ENCODE results near the gene ANKK1. TPM values are rescaled to one million over a fixed set of nuclear protein-coding genes. Genes with fewer than 3 reads are reported as not detected.
A peak's percentile ranks its signal among the peaks of the same experiment; 100 is the strongest.

ANKK1 gene
- total RNA-seq, 4 donors from 2014 or later: 3.2 to 5.6 (median 4.8) TPM

DNA sequence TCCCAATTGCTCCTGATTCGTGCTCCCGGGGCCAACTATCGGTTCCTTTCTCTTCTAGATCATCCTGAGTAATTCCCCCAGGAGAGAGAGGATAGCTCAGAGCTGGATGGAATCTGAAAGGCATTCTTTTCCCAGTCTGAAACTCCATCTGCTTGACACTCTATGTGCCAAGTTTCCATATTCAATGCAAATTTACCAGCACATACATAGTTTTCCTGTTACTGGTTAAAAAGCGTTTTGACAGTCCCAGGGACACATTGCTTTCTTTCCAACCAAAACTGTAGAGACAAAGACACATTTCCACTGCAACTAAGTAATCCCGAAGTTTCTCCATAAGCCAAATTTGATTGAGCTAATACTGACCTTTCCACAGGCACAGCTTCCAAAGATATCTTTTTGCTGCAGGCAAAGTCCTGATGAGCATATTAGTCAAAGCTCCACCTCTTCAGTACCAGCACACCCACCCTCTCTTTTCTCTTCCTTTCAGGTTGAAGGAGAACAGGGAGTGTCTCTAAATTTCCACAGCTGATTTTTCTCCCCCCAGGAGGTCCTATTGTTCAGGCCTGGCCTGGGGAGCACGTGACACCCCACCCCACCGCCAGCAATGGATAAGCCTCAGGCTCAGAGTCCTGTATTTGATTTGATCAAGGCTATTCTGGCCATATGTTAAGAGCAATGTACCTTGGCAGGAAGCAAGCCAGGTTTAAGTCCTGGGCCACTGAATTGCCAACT lies 9.7 kb upstream of the ANKK1 start:
- WGBS: 32% methylated on average over 7 of the region's 7 CpGs
- H3K4me3 ChIP-seq: no peak overlapping the region
- no peaks in the 10 kb centered on the region for H3K9me3 ChIP-seq
- no peaks in the 10 kb centered on the region for H3K36me3 ChIP-seq
- H3K27ac ChIP-seq: no peak overlapping the region
- H3K27me3 ChIP-seq: no peaks in the 10 kb centered on the region
- TF ChIP-seq, protein P1, sequence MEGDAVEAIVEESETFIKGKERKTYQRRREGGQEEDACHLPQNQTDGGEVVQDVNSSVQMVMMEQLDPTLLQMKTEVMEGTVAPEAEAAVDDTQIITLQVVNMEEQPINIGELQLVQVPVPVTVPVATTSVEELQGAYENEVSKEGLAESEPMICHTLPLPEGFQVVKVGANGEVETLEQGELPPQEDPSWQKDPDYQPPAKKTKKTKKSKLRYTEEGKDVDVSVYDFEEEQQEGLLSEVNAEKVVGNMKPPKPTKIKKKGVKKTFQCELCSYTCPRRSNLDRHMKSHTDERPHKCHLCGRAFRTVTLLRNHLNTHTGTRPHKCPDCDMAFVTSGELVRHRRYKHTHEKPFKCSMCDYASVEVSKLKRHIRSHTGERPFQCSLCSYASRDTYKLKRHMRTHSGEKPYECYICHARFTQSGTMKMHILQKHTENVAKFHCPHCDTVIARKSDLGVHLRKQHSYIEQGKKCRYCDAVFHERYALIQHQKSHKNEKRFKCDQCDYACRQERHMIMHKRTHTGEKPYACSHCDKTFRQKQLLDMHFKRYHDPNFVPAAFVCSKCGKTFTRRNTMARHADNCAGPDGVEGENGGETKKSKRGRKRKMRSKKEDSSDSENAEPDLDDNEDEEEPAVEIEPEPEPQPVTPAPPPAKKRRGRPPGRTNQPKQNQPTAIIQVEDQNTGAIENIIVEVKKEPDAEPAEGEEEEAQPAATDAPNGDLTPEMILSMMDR (IDR thresholded peaks at IDR 0.05): no peak
- no peak for TF ChIP-seq EP300 (IDR thresholded peaks at IDR 0.05)
- DNase-seq (ENCODE audit: low spot score in 2 of 2): no peak
- H3K4me1 ChIP-seq: peaks cover 9% of the 10 kb centered on the region

DNA sequence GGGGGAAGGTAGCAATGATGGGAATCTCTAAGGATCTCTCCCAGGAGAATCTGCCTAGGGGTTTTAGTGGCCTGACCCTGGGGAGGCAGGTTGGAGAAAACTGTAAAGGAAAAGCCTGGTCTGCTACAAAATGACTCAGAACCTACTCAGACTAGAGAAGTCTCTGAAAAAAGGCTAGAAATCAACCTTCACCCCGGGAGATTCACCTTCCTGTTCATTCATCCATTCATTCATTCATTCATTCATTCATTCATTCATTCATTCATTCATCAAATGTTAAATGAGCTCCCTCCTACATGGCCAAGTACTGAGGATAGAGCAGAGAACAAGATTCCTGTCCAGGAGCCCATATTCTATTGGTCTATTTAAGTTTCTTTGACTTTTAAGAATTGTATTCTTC lies 8.9 kb upstream of the ANKK1 start:
- no peak for TF ChIP-seq POLR2AphosphoS5 (IDR thresholded peaks at IDR 0.05)
- DNase-seq (ENCODE audit: low spot score in 2 of 2): no peak
- whole genome bisulfite sequencing: 81% methylated on average over 1 of the region's 1 CpG

DNA sequence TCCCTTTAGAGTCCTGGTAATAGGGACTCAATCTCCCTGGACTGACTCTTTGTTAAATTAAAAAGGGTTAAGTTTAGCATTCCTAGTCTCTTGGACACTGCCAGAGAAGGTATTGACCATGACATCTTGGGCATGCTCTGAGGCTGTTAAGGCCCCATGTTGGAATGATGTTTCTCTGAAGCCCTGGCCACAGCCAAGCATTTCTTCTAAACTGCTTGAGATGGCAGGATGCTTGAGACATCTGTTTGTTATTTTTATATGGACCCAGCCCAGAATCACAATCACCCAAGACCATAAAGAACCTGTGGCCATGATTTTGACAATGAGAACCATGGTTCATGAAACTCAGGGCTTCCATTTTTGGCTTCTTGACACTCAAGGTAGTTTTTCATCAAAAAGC lies 5.5 kb upstream of the ANKK1 start:
- no peak overlapping the region for H3K27ac ChIP-seq
- no peaks in the 10 kb centered on the region for H3K36me3 ChIP-seq
- no peak for TF ChIP-seq EP300 (IDR thresholded peaks at IDR 0.05)
- no peak for TF ChIP-seq POLR2AphosphoS5 (IDR thresholded peaks at IDR 0.05)
- no peak for TF ChIP-seq POLR2A (IDR thresholded peaks at IDR 0.05)
- TF ChIP-seq, protein P1 (IDR thresholded peaks at IDR 0.05): no peak
- peaks cover 18% of the 10 kb centered on the region for H3K4me1 ChIP-seq
- no peak overlapping the region for H3K4me3 ChIP-seq
- DNase-seq (ENCODE audit: low spot score in 2 of 2): no peak
- H3K9me3 ChIP-seq: no peaks in the 10 kb centered on the region
- H3K27me3 ChIP-seq: no peaks in the 10 kb centered on the region

More for the DNA sequence above, 8.9 kb upstream of the ANKK1 start:
- H3K9me3 ChIP-seq: no peaks in the 10 kb centered on the region
- H3K4me1 ChIP-seq: peaks cover 9% of the 10 kb centered on the region
- H3K27me3 ChIP-seq: no peaks in the 10 kb centered on the region
- H3K4me3 ChIP-seq: no peak overlapping the region
- H3K27ac ChIP-seq: no peak overlapping the region
- H3K36me3 ChIP-seq: no peaks in the 10 kb centered on the region

DNA sequence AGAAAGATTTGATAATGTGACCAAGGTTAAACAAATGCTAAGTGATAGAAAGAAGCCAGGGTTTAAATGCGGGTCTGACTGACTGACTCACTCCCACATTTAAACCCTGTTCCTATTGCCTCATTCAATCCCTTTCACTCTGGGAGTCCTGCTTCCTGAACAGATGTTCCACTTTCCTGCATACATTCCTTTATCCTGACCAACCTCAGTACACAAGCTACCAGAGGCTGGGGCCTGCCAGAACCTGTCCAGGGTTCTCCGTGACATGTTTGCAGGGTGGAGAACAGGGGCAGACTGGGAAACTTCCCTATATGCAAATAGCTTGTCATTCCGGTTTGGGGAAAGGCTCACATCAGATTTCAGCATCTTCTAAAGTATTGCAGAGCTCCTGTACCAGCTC lies 3.0 kb upstream of the ANKK1 start:
- H3K27me3 ChIP-seq: peaks cover 9% of the 10 kb centered on the region
- no peak overlapping the region for H3K4me3 ChIP-seq
- H3K36me3 ChIP-seq: no peaks in the 10 kb centered on the region
- peaks cover 19% of the 10 kb centered on the region for H3K4me1 ChIP-seq
- WGBS: 42% methylated on average over 3 of the region's 3 CpGs
- peak in 1 of 3 donors; percentile 56 for TF ChIP-seq POLR2AphosphoS5 (IDR thresholded peaks at IDR 0.05)
- no peak for TF ChIP-seq POLR2A (IDR thresholded peaks at IDR 0.05)
- TF ChIP-seq EP300 (IDR thresholded peaks at IDR 0.05): no peak
- H3K9me3 ChIP-seq: no peaks in the 10 kb centered on the region
- DNase-seq (ENCODE audit: low spot score in 2 of 2): no peak
- no peak overlapping the region for H3K27ac ChIP-seq

DNA sequence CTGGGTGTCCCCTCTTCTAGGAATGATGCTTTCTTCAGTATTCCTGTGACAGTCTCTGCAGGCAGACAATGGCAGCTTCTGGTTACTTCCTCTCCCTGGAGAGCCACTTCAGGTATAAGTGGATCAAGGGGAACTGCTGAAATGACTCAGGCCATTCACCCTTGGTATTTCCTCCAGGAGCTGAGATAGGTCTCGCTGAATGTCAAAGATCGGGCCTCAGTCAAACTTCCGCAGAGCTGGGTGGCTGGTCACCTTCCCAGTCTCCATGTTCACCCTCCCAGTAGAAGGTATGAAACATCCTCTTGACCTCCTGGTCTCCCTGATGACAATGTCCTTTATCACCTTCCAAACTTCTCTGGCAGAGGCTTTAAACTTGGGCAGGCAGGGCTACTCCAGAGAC lies 1.8 kb upstream of the ANKK1 start:
- peak overlapping the region; percentile 38 for H3K27ac ChIP-seq

DNA sequence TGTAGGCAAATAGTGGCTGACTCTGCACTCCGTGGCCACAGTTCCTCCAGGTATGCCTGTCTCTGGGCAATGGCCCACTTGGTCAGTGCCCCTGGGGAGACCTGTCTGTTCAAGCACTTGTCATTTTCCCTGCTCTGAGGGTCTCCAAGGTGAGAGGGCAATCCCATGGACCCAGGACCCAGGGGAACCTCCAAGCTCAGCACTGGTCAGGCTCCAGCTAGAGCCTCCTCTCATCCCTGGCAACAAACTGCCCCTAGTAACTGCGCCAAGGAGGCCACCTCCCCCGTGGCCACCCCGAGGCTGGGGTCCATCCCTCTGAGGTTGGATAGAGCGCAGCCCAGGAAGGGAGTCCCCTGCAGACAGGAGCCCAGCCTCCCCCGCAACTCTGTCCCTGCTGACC lies 713 bp upstream of the ANKK1 start:
- Histone ChIP-seq H3K9me3 (no peaks in the 10 kb centered on the region), H3K27ac (no peak overlapping the region), H3K4me3 (no peak overlapping the region), H3K27me3 (peaks cover 9% of the 10 kb centered on the region), H3K4me1 (peaks cover 19% of the 10 kb centered on the region), H3K36me3 (no peaks in the 10 kb centered on the region)
- peak in 1 of 2 donors; percentile 64 for DNase-seq (ENCODE audit: low spot score in 2 of 2)
- TF ChIP-seq, protein P1 (IDR thresholded peaks at IDR 0.05): no peak
- no peak for TF ChIP-seq EP300 (IDR thresholded peaks at IDR 0.05)
- WGBS: 100% methylated on average over 3 of the region's 6 CpGs

More for the DNA sequence above, 1.8 kb upstream of the ANKK1 start:
- H3K4me3 ChIP-seq: no peak overlapping the region
- no peak for DNase-seq (ENCODE audit: low spot score in 2 of 2)
- H3K9me3 ChIP-seq: no peaks in the 10 kb centered on the region
- H3K36me3 ChIP-seq: no peaks in the 10 kb centered on the region
- TF ChIP-seq, protein P1 (IDR thresholded peaks at IDR 0.05): no peak
- TF ChIP-seq POLR2A (IDR thresholded peaks at IDR 0.05): no peak
- no peak for TF ChIP-seq EP300 (IDR thresholded peaks at IDR 0.05)
- TF ChIP-seq POLR2AphosphoS5 (IDR thresholded peaks at IDR 0.05): no peak
- 95% methylated on average over 3 of the region's 3 CpGs for WGBS
- peaks cover 9% of the 10 kb centered on the region for H3K27me3 ChIP-seq
- H3K4me1 ChIP-seq: peaks cover 19% of the 10 kb centered on the region
